Peyer's patch (tissue), 4 donors: Measurements from ENCODE around the gene ABHD2. TPM values are rescaled to one million over a fixed set of nuclear protein-coding genes. Genes with fewer than 3 reads are reported as not detected.
A peak's percentile ranks its signal among the peaks of the same experiment; 100 is the strongest.
"Not testable (repeated sequence)": the region's sequence is repeated elsewhere in the genome, so short reads cannot be mapped to it uniquely, and the experiment has no call there.

Source experiments
- DNase-seq, 3 donors: peaks; one replicate each; pipeline ENCODE4 v3.0.0-alpha.2; 2017 to 2019
- H3K27ac ChIP-seq, 4 donors: fragments of 200-600 bp; sonication (generic); one replicate each; pipeline ENCODE4 v1.5.1; 2016 to 2019
- H3K27me3 ChIP-seq, 2 donors: fragments of 200-600 bp; sonication (generic); one replicate each; pipeline ENCODE4 v1.5.1; 2019
- H3K36me3 ChIP-seq, 3 donors: fragments of 200-600 bp; sonication (generic); one replicate each; pipeline ENCODE4 v1.5.1; 2016 to 2019
- H3K4me1 ChIP-seq, 4 donors: fragments of 200-600 bp; sonication (generic); one replicate each; pipeline ENCODE4 v1.5.1; 2016 to 2019
- H3K4me3 ChIP-seq, 4 donors: fragments of 200-600 bp; sonication (generic); 1 replicate in 3 of 4; 2 replicates in 1 of 4; pipeline ENCODE4 v1.5.1; 2016 to 2019; ENCODE audit warnings: mild to moderate bottlenecking in 1 of 4
- H3K9me3 ChIP-seq, 4 donors: fragments of 200-600 bp; sonication (generic); one replicate each; pipeline ENCODE4 v1.5.1; 2016 to 2019; ENCODE audit warnings: mild to moderate bottlenecking in 1 of 4
- CTCF ChIP-seq, 6 experiments: fragments of 450-650 bp in 4 of 6; fragments of 200-600 bp in 2 of 6; sonication (generic) in 1 of 6; IDR thresholded peaks; one replicate each; pipeline ENCODE4 v1.5.1; 2017 to 2019; ENCODE audit warnings: antibody characterized with exemption in 6 of 6, mild to moderate bottlenecking in 3 of 6, moderate library complexity in 1 of 6
- POLR2A ChIP-seq, 2 donors: fragments of 450-650 bp; IDR thresholded peaks; one replicate each; pipeline ENCODE4 v1.5.1; 2017; ENCODE audit warnings: antibody characterized with exemption in 2 of 2, mild to moderate bottlenecking in 2 of 2, moderate library complexity in 2 of 2
- small RNA-seq, 2 donors: library from RNA; depleted of rRNA; stranded (forward); fragments of <200 nt; gene quantifications; one replicate each; pipeline ENCODE3, GENCODE V24; 2016
- total RNA-seq, 4 donors: library from RNA; depleted of rRNA; stranded (reverse); fragments of >200 nt; gene quantifications; one replicate each; pipeline ENCODE4 v1.1.0, GENCODE V29; 2016

Gene ABHD2
- total RNA-seq, 4 donors from 2014 or later: 75.9 to 190 (median 121) TPM

GRCh38 chr15:89243691-89244573, 155.7 kb downstream of the ABHD2 start, which contains the start of gene FANCI:
Gene FANCI (plus strand): TSS chr15:89243979. CDS start chr15:89247648, 3,669 bp downstream.
- peak; percentile 95 to 98 (median 97) for DNase-seq
- peak within 1 kb of the TSS; percentile 16 to 58 (median 36) for H3K27ac ChIP-seq

GRCh38 chr15:89244574-89244903, 156.3 kb downstream of the ABHD2 start:
- peak overlapping the region; percentile 53 to 71 (median 64) for H3K4me3 ChIP-seq
- H3K27me3 ChIP-seq: no peaks in the 10 kb centered on the region
- no peaks in the 10 kb centered on the region for H3K36me3 ChIP-seq
- TF ChIP-seq POLR2A (IDR thresholded peaks at IDR 0.05) (no peak), CTCF (IDR thresholded peaks at IDR 0.05) (no peak)
- peak overlapping the region in 1 of 4 donors; percentile 39 for H3K27ac ChIP-seq
- peaks cover 0 to 8% (median 7%) of the 10 kb centered on the region in 4 donors for H3K4me1 ChIP-seq
- DNase-seq: no peak
- no peaks in the 10 kb centered on the region for H3K9me3 ChIP-seq

More at GRCh38 chr15:89243691-89244573, 155.7 kb downstream of the ABHD2 start, which contains the start of gene FANCI:
- peaks cover 0 to 8% (median 7%) of the 10 kb centered on the region in 4 donors for H3K4me1 ChIP-seq
- no peaks in the 10 kb centered on the region for H3K9me3 ChIP-seq
- TF ChIP-seq POLR2A (IDR thresholded peaks at IDR 0.05): no peak
- peak in 4 of 6 experiments; percentile 42 to 60 (median 47) for TF ChIP-seq CTCF (IDR thresholded peaks at IDR 0.05)
- no peaks in the 10 kb centered on the region for H3K27me3 ChIP-seq
- no peaks in the 10 kb centered on the region for H3K36me3 ChIP-seq
- peak within 1 kb of the TSS; percentile 53 to 71 (median 64) for H3K4me3 ChIP-seq

GRCh38 chr15:89247446-89247845, 159.2 kb downstream of the ABHD2 start:
- TF ChIP-seq POLR2A (IDR thresholded peaks at IDR 0.05) (no peak), CTCF (IDR thresholded peaks at IDR 0.05) (no peak)
- Histone ChIP-seq H3K27ac (no peak overlapping the region), H3K4me3 (no peak overlapping the region), H3K4me1 (peaks cover 0 to 8% (median 7%) of the 10 kb centered on the region in 4 donors), H3K27me3 (no peaks in the 10 kb centered on the region), H3K36me3 (no peaks in the 10 kb centered on the region), H3K9me3 (no peaks in the 10 kb centered on the region)
- DNase-seq: no peak

GRCh38 chr15:89248584-89248983, 160.3 kb downstream of the ABHD2 start:
- TF ChIP-seq CTCF (IDR thresholded peaks at IDR 0.05) (no peak), POLR2A (IDR thresholded peaks at IDR 0.05) (no peak)

GRCh38 chr15:89250142-89250541, 161.9 kb downstream of the ABHD2 start:
- DNase-seq, H3K4me1 ChIP-seq, H3K4me3 ChIP-seq, H3K27ac ChIP-seq, H3K9me3 ChIP-seq, H3K27me3 ChIP-seq, H3K36me3 ChIP-seq: not testable (repeated sequence)

More at GRCh38 chr15:89248584-89248983, 160.3 kb downstream of the ABHD2 start:
- Histone ChIP-seq H3K9me3 (no peaks in the 10 kb centered on the region), H3K4me1 (peaks cover 0 to 8% (median 7%) of the 10 kb centered on the region in 4 donors), H3K4me3 (no peak overlapping the region), H3K36me3 (no peaks in the 10 kb centered on the region), H3K27me3 (no peaks in the 10 kb centered on the region), H3K27ac (no peak overlapping the region)
- DNase-seq: no peak

Small RNA genes within 50 kb of the gene (small RNA-seq; reads per million reads assigned to genes)
- 0 reads per million in 2 donors for gene RNU7-195P

Other genes starting within 250 kb of the ABHD2 start
- gene HAPLN3, start 192.9 kb upstream of the ABHD2 start, total RNA-seq: 10 to 100 TPM in 1 of 4 donors, 1 to 10 TPM in 3; 3.7 to 21.5 (median 5.6) TPM
- gene MFGE8, start 175.1 kb upstream of the ABHD2 start, total RNA-seq: 100 to 1,000 TPM in 1 of 4 donors, 10 to 100 TPM in 3; 51.8 to 156 (median 78.3) TPM
- not detected for gene RLBP1, start 133.1 kb downstream of the ABHD2 start, total RNA-seq
- gene FANCI, start 155.5 kb downstream of the ABHD2 start, total RNA-seq: 10 to 100 TPM in 2 of 4 donors, 1 to 10 TPM in 2; 5.6 to 75.9 (median 10.8) TPM
- gene POLG, start 246.4 kb downstream of the ABHD2 start, total RNA-seq: 100 to 1,000 TPM in 3 of 4 donors, 10 to 100 TPM in 1; 63.7 to 136 (median 120) TPM